PFSK-1 (cell line): Measurements from ENCODE around the gene LRRC4C.

ENCODE experiments used
- POLR2AphosphoS5 ChIP-seq: IDR thresholded peaks from 2 replicates; pipeline ENCODE4 v1.6.1; 2012; ENCODE audit warnings: low read depth, mild to moderate bottlenecking, control low read depth, low read length, moderate library complexity
- SIN3A ChIP-seq: IDR thresholded peaks from 2 replicates; pipeline ENCODE4 v1.6.1; 2012; ENCODE audit warnings: mild to moderate bottlenecking, low read length, moderate library complexity, borderline replicate concordance; ENCODE audit not compliant: insufficient read depth
- TAF1 ChIP-seq: IDR thresholded peaks from 2 replicates; pipeline ENCODE4 v1.6.1; 2012; ENCODE audit warnings: low read length, control low read depth, borderline replicate concordance; ENCODE audit not compliant: insufficient read depth
- TF ChIP-seq, protein P1 (sequence below), 2 experiments: IDR thresholded peaks; 2 replicates each; pipeline versions ENCODE4 v1.6.1 to v1.8.0; 2011 to 2012; ENCODE audit warnings: low read depth in 2 of 2, low read length in 2 of 2, control low read depth in 1 of 2, inconsistent platforms in 1 of 2, mild to moderate bottlenecking in 1 of 2, moderate library complexity in 1 of 2; ENCODE audit not compliant: insufficient read depth in 1 of 2

DNA sequence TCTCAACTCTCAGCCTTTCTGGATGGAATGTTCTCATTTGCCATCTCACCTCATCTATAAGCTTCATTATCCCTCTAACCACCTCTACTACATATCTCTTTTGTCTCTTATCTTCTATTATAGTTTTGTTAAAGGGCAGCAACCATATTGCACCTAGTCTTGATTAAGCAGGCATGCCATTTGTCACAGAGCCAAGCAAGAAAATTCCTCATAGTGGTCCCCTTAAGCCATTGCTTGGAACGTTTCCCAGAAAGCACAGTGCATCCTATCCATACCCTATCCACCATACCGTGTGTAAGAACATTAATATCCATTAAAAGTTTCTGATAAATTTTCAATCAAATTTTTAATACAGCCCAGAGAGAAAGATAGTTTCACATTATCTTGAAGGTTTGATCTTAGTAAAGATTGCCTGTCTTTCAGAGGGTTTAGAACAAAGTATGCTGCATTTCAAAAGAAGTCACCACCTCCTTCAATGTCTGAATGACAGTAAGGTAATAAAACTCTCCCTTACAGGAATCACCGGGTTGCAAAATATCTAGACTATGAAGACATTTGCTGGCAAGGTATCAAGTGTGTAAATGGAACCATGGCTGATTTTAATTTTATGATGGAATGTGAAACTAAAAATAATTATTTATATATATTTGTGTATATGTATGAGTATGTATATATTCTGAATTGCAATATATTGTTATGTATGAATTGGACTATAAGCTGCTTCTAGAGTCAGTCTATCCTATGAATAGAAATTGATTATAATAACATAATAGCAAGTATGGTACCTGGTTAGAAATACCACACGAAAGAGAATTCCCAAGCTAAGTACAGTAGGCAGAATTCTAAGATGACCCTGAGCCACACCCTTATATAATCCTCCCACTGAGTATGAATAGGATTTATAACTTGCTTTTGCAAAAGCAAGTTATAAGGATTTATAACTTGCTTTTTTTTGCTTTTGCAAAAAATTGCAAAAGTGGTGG lies 1296.3 kb downstream of the LRRC4C start:
- TF ChIP-seq, protein P1, sequence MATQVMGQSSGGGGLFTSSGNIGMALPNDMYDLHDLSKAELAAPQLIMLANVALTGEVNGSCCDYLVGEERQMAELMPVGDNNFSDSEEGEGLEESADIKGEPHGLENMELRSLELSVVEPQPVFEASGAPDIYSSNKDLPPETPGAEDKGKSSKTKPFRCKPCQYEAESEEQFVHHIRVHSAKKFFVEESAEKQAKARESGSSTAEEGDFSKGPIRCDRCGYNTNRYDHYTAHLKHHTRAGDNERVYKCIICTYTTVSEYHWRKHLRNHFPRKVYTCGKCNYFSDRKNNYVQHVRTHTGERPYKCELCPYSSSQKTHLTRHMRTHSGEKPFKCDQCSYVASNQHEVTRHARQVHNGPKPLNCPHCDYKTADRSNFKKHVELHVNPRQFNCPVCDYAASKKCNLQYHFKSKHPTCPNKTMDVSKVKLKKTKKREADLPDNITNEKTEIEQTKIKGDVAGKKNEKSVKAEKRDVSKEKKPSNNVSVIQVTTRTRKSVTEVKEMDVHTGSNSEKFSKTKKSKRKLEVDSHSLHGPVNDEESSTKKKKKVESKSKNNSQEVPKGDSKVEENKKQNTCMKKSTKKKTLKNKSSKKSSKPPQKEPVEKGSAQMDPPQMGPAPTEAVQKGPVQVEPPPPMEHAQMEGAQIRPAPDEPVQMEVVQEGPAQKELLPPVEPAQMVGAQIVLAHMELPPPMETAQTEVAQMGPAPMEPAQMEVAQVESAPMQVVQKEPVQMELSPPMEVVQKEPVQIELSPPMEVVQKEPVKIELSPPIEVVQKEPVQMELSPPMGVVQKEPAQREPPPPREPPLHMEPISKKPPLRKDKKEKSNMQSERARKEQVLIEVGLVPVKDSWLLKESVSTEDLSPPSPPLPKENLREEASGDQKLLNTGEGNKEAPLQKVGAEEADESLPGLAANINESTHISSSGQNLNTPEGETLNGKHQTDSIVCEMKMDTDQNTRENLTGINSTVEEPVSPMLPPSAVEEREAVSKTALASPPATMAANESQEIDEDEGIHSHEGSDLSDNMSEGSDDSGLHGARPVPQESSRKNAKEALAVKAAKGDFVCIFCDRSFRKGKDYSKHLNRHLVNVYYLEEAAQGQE (IDR thresholded peaks at IDR 0.05; ENCODE audit: insufficient read depth in 1 of 2, low read depth in 2 of 2, low read length in 2 of 2), result no peak
- TF ChIP-seq SIN3A (no peak), TAF1 (no peak), POLR2AphosphoS5 (no peak)
